ENCODE results near the gene DEFB132.

The DEFB132 gene

DNA sequence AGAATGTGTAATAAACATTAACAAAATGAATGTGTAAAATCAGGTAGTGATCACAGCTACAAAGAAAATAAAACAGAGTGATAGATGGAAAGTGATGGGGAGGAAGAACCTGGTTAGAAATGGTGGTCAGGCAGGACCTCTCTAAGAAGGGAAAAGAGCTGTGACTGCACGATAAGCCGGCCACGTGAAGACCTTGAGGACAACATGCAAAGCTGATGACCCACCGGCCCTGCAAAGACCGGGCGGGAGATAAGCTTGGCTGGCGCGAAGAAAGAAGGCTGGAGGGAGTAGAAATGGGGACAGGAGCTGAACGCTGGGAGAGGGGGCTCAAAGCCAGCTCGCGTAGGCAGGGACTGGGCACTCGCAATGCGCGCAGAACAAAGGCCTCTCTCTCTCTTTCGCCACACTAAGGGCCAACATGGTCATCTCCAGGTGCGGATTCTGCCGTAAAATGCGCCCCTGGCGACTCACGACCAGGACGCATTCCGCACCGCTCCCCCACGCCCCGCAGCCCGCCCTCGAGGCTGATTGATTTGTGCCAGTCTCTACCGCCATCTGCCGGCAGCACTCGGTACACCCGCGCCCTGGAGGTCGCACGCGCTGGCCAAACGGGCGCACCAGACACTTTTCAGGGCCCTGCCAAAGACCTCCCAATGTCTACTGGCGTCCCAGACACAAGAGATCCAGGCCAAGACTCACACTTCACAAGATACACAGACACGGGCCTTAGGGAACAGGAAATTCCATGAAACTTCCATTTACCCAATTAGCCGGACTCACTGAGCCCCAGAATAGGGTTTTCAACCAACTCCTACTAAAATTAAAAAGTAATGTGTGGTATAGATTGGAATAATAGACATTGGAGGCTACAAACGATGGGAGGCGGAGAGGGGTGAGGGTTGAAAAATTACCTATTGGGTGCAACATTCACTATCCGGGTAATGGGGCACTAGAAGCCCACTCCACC is 9.4 kb downstream of the DEFB132 start:
- DNase-seq, result peak; percentile 86

GRCh38 chr20:270517-270916 is 13.0 kb downstream of the DEFB132 start:
- DNase-seq, result no peak

GRCh38 chr20:271069-271468 is 13.5 kb downstream of the DEFB132 start:
- DNase-seq, result no peak

DNA sequence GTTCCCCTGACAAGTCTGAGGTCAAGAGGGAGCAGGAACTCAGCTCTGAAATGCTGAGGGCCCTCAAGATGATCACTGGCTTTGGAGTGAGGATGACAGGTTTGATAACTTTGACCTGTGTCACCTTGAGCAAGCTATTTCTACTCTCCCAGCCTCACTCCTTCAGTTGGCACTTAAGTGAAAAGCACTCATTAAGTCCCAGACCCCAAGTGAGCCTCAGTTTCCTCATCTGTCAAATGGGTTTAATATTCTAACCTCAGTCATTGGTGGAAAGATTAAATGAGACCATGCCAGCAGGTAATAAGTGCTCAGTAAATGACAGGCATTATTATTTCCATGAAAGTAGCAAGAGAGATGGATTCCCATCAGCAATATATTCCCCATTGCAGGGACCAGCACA is 14.0 kb downstream of the DEFB132 start:
- no peak for DNase-seq

- DNase-seq, result no peak
Measured at GRCh38 chr20:272718-273117, 15.2 kb downstream of the DEFB132 start.

DNA sequence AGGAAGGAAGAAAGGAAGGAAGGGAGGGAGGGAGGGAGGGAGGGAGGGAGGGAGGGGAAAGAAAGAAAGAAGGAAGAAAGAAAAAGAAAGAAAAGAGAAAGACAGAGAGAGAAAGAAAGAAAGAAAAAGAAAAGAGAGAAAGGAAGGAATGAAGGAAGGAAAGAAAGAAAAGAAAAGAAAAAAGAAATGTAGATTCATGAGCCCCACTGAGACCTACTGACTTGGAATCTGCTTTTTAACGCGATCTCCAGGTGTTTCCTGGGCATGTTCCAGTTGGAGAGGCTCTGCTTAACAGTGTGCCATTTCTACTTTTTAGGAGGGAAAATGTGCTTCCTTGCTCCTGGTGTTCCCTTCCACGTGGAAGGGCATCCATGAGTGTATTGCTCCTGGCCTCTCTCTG is 16.4 kb downstream of the DEFB132 start:
- no peak for DNase-seq

GRCh38 chr20:275791-276190 is 18.3 kb downstream of the DEFB132 start:
- no peak for DNase-seq

DNA sequence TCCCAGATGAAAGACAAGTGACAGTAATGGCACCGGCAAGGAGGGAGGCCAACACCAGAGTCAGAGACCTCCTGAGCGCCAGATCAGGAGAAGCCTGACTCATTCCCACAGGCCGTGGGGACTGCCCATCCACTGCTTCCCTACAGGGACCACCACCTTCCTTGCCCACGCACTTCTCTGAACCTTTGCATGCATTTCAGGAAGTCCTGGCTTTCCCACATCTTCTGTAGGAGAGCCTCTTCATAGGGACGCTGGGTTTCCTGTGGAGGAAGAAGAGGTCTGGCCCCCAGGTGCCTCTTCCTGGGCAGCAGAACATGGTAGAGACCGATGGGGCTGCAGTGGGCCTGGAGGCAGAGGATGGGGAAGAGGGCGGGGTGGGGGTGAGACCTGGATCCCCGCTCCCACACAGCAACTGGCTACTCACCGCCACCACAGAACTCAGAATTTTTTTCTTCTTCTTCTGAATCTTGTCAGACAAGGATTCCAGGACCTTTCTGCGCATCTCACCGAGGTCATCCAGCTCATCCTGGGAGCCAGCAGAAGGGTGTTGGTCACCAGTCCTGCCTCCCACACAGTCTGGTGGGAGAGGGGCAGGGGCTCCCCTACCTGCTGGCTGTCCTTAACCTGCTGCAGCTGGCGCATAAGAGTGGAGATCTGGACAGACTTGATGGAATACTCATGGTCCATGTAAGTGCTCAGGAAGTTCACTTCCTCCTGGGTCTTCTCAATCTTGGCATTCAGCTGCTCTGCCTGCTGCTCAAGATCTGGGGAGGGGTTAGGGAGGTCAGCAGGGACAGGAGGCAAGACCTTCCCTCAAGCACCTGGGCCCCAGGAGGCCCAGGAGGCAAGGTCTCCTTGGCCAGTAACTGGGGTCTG is 19.3 kb downstream of the DEFB132 start:
- DNase-seq, result no peak

- no peak for DNase-seq
Measured at GRCh38 chr20:277496-277781, 19.9 kb downstream of the DEFB132 start.

DNA sequence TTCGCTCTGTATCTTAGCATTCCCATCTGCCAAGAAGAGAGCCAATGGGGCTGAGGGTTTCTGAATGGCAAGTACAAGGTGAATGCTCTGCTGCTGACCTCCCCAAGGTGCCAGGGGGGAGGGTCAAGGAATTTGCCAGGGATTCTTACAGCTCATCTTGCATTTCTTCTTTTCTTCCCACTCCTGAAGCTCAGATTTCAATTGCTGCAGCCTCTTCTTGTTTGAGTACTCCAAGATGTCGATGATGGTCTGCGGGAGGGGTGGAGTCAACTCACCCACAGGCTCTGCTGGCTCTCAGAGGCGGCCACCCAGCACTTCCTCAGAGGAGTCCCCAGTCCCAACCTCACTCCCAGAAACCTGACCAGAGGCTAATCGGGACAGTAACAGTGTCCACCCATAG is 20.7 kb downstream of the DEFB132 start:
- no peak for DNase-seq

GRCh38 chr20:278607-279571 is 21.4 kb downstream of the DEFB132 start:
- DNase-seq, result no peak

DNA sequence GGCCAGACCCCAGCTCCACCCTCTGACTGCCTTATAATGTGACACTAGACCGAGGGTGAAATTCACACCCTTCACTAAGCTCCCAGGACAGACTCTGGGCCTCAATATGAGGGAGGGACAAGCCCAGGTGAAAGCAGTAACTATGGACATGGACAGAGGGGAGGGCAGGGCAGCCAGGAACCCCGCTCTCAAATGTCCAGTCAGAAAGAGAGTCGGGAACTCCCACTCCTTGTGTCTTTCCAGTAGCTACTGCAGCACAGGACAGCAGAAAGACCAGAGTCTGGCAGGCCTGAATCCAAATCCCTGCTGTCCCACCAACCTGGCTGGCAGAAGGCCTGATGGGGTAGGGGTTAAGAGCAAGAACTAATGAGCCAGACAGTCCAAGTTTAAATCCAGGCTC is 26.6 kb downstream of the DEFB132 start:
- DNase-seq, result no peak

DNA sequence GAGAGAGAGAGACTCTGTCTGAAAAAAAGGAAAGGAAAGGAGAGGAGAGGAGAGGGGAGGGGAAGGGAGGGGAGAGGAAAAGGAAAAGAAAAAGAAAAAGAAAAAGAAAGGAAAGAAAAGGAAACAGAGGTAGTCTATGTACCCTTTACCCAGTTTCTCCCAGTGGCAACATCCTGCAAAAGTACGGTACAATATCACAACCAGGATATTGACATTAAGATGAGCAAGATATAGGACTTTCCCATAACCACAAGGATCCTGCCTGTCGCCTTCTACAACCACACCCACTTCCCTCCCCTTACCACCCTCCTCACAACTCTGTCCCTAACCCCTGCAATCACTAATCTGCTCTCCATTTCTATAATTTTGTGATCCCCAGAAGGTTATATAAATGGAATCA is 29.0 kb downstream of the DEFB132 start:
- no peak for DNase-seq

DNA sequence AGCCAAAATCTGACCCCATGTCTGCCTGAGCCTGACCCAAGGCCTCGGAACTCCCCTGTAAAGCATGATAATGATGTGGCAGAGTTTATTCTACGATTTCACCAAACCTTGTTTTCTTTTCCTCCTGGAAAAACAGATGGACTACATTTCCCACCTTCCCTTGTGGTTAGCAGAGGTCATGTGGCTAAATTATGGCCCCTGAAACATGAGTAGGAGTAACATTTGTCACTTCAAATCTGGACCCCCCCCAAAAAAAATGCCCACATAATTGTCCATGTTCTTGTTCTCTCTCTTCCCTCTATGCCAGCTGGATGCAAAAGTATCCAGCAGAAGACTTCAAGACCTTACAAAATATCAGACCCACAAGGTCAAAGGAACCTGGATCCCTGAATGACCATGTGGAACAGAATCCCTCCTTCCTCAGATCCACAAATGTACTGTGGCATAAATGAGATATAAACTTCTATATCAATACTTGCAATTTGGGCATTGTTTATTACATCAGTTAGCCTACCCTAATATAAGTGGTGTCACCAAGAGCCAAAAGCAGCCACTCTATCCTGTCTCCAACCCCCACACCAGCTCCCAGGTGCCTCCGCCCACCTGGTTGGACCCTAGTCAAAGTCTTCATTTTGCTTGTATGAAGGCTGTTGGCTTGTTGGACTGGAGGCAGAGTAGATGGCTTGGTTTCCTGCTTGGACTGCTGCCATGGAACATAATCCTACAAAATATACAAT is 31.6 kb downstream of the DEFB132 start:
- no peak for DNase-seq

DNA sequence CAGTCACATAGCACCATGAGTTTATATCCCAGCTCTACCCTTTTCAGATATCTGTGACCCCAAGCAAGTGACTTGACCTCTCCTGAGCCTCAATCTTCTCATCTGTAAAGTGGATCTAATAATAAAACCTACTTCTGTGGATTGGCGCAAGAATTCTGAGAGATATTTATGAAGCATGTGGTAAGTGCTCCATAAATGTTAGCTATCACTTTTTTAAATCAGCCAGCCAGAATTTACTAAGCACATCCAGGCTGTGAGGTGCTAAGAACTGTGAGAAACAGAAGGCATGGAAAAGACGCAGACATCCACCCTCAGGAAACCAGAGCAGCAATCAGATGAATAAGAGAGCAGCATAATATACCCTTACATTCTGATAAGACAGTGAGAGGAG is 32.2 kb downstream of the DEFB132 start:
- DNase-seq, result no peak

DNA sequence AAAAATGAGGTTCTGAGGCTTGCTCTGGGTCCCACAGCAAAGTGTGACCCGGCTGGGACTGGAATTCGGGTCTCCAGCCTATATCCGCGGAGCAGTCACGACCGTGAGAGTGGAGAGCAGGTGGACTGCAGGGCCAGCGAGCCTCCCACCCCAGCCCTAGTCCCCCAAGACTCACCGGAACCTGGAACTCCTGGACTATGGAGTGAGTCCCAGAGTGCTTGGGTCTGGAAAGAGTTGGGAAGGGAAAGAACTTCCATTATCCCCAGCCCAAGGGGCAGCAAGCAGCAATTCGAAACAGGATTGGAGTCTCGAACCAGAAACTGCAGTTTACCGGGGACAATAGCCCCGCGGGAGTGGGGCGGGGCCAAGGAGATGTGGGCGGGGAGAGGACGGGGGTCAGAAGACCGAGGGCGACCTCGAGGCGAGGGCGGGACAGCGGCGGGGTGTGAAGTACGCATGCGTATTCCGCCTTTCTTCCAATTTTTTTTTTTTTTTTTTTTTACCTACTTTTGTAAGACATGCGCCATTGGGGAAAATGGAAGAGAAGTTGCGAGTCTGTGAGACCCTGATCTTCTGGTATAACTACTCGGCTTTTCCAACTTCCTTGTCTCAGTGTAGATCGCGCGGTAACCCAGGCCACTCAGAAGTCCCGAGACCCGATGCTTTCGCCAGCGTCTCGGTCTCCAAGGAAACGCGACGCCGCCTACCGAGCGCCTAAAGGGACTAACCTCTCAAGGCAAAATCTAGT is 32.7 kb downstream of the DEFB132 start, which contains the start of gene C20orf96:
Gene C20orf96, minus strand, starts transcription at position 667 of the 748 bp plus-strand sequence. Its CDS starts 140 bp downstream, at position 527.
- peak; percentile 91 for DNase-seq

- no peak for DNase-seq
Measured at GRCh38 chr20:294602-295001, 37.1 kb downstream of the DEFB132 start.

DNA sequence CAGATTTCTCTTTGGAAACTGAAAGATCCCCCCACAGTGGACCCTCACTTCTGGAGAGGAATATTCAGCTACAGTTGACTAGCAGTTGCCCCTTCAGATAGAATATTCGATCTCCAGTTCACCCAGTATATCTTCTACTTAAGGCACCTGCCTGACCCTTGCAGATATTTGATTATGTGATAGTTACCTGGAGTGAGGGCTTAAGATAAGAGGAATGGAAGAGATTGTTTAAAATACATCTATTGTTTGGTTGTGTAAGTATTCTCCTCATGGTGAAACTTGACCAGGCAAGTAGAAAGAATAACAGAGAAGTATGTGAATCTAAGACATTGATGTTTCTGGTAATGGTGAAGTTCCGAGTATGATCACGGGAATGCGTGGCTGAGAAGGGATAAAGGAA is 38.3 kb downstream of the DEFB132 start:
- no peak for DNase-seq

- DNase-seq, result peak; percentile 94
Measured at GRCh38 chr20:297098-297924, 39.8 kb downstream of the DEFB132 start, which contains the start of gene ZCCHC3. Gene ZCCHC3 (plus strand): TSS chr20:297570. CDS start chr20:297587, 17 bp downstream.
